GM23338 (cell line): Measurements from ENCODE around the gene CEP192. TPM values are rescaled to one million over a fixed set of nuclear protein-coding genes. Genes with fewer than 3 reads are reported as not detected.

ENCODE experiments used
- ATAC-seq: fragments of 200-7000 bp; cut with Tn5 transposase; 3 replicates; pipeline ENCODE4 v1.9.1; 2020
- DNase-seq: peaks from one replicate; pipeline ENCODE4 v3.0.0-alpha.2; 2015; ENCODE audit warnings: low spot score
- H2AFZ ChIP-seq: fragments of 200-600 bp; sonication (generic); 2 replicates; pipeline ENCODE4 v1.8.0; 2016; ENCODE audit warnings: antibody characterized with exemption, mild to moderate bottlenecking, moderate library complexity
- H3F3A ChIP-seq: fragments of 200-600 bp; sonication (generic); replicated peaks from 2 replicates; pipeline ENCODE4 v1.8.0; 2017; ENCODE audit warnings: antibody characterized with exemption, mixed run types, low read depth
- H3K27ac ChIP-seq: fragments of 200-600 bp; sonication (generic); 2 replicates; pipeline ENCODE4 v1.6.1; 2016; ENCODE audit warnings: low read depth
- H3K27me3 ChIP-seq: fragments of 200-600 bp; sonication (generic); 2 replicates; pipeline ENCODE4 v1.8.0; 2016; ENCODE audit warnings: mild to moderate bottlenecking, mixed run types, moderate library complexity; ENCODE audit not compliant: insufficient read depth
- H3K36me3 ChIP-seq: fragments of 200-600 bp; sonication (generic); 2 replicates; pipeline ENCODE4 v1.8.0; 2016; ENCODE audit warnings: mild to moderate bottlenecking; ENCODE audit not compliant: insufficient read depth
- H3K4me1 ChIP-seq: fragments of 200-600 bp; sonication (generic); 2 replicates; pipeline ENCODE4 v1.8.0; 2016; ENCODE audit warnings: mild to moderate bottlenecking, moderate library complexity; ENCODE audit not compliant: insufficient read depth
- H3K4me2 ChIP-seq: fragments of 200-600 bp; sonication (generic); 2 replicates; pipeline ENCODE4 v1.7.1; 2017; ENCODE audit warnings: mixed run types
- H3K4me3 ChIP-seq: fragments of 200-600 bp; sonication (generic); 2 replicates; pipeline ENCODE4 v1.6.1; 2016; ENCODE audit warnings: mixed run types
- H3K79me2 ChIP-seq: fragments of 200-600 bp; sonication (generic); replicated peaks from 2 replicates; pipeline ENCODE4 v1.8.0; 2017; ENCODE audit warnings: mild to moderate bottlenecking; ENCODE audit not compliant: insufficient read depth
- H3K9me2 ChIP-seq: fragments of 200-600 bp; sonication (generic); 2 replicates; pipeline ENCODE4 v1.8.0; 2017; ENCODE audit not compliant: insufficient read depth
- H4K20me1 ChIP-seq: fragments of 200-600 bp; sonication (generic); replicated peaks from 2 replicates; pipeline ENCODE4 v1.8.0; 2017; ENCODE audit warnings: mild to moderate bottlenecking; ENCODE audit not compliant: insufficient read depth
- H3K27ac Mint-ChIP-seq: 2 replicates; pipeline ENCODE4 v1.8.0; 2020; ENCODE audit warnings: inconsistent platforms, mild to moderate bottlenecking, moderate library complexity, mixed read lengths
- H3K27me3 Mint-ChIP-seq: 3 replicates; pipeline ENCODE4 v1.8.0; 2022; ENCODE audit warnings: low read depth, mild to moderate bottlenecking, moderate library complexity, mixed read lengths, inconsistent platforms; ENCODE audit not compliant: insufficient read depth, poor library complexity
- H3K36me3 Mint-ChIP-seq: 3 replicates; pipeline ENCODE4 v1.8.0; 2021; ENCODE audit warnings: low read depth, mild to moderate bottlenecking, inconsistent platforms, moderate library complexity, mixed read lengths
- H3K4me1 Mint-ChIP-seq: 3 replicates; pipeline ENCODE4 v1.8.0; 2020; ENCODE audit warnings: mild to moderate bottlenecking, inconsistent platforms, mixed read lengths
- H3K4me3 Mint-ChIP-seq: 3 replicates; pipeline ENCODE4 v1.8.0; 2021; ENCODE audit warnings: moderate library complexity, mild to moderate bottlenecking, inconsistent platforms, mixed read lengths
- H3K9me3 Mint-ChIP-seq: 3 replicates; pipeline ENCODE4 v1.8.0; 2020; ENCODE audit warnings: moderate library complexity, mild to moderate bottlenecking, inconsistent platforms, mixed read lengths
- EZH2 ChIP-seq: fragments of 200-600 bp; sonication (generic); IDR thresholded peaks from one replicate; pipeline ENCODE4 v1.8.0; 2017; ENCODE audit warnings: antibody characterized with exemption, mild to moderate bottlenecking, low read depth; ENCODE audit not compliant: unreplicated experiment
- EZH2phosphoT487 ChIP-seq: fragments of 200-600 bp; sonication (generic); IDR thresholded peaks from one replicate; pipeline ENCODE4 v1.8.1; 2018; ENCODE audit warnings: antibody characterized with exemption; ENCODE audit not compliant: unreplicated experiment
- JUNB ChIP-seq: IDR thresholded peaks from one replicate; pipeline ENCODE4 v1.6.1; 2016; ENCODE audit warnings: antibody characterized with exemption; ENCODE audit not compliant: unreplicated experiment
- ZNF114 ChIP-seq: fragments of 250-450 bp; sonication (Bioruptor Pico); IDR thresholded peaks from 2 replicates; pipeline ENCODE4 v1.5.0; 2020; ENCODE audit warnings: mild to moderate bottlenecking, moderate library complexity
- polyA plus RNA-seq: library from polyadenylated mRNA; unstranded; fragments of >200 nt; fragmentation: Nextera tagmentation; extraction: Ambion mirVana; gene quantifications from 2 replicates; pipeline ENCODE4 v1.2.1, GENCODE V29; 2016
- total RNA-seq: library from RNA; depleted of rRNA; stranded (reverse); fragments of >200 nt; shearing (Covaris generic); gene quantifications from 2 replicates; pipeline ENCODE4 v1.2.3, GENCODE V29; 2014
- TF ChIP-seq, protein P1 (sequence below), 2 experiments: fragments of 200-600 bp in 1 of 2; sonication (generic) in 1 of 2; conservative IDR thresholded peaks; 2 replicates each; pipeline versions ENCODE4 v1.5.1 to v1.6.1; 2016 to 2017; ENCODE audit warnings: antibody characterized with exemption in 2 of 2, low read depth in 2 of 2, mild to moderate bottlenecking in 2 of 2, moderate library complexity in 1 of 2
- TF ChIP-seq, protein P2 (sequence below): fragments of 250-450 bp; sonication (Bioruptor Pico); IDR thresholded peaks from 2 replicates; pipeline ENCODE4 v1.5.0; 2020; ENCODE audit warnings: mild to moderate bottlenecking, moderate library complexity
- TF ChIP-seq, protein P3 (sequence below): IDR thresholded peaks from 2 replicates; pipeline ENCODE4 v1.6.1; 2016; ENCODE audit warnings: antibody characterized with exemption

CEP192 gene
- total and polyA plus RNA-seq, 2 experiments from 2014 or later, result 15.2 to 30.6 TPM

DNA sequence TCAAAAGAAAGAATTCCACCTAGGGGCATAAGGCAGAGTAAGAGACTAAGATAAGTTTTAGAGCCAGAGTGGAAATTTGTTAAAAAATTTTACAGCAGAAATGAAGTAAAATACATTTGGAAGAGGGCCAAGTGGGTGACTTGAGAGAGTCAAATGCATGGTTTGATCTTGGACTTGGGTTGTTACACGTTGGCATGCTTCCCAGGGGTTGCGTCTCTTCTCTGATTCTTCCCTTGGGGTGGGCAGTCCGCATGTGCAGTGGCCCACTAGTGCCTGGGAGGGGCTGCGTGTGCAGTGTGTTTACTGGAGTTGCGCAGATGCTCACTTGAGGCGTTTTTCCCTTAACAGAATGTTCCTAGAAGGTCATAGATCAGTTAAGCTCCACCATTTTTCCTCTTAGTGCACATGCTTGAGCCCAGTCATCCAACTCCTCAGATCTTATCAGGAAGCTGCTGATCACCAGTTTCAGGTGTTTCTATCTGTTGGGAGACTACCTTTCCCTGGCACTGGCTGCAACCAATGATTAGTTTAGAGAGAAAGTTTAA lies 30.2 kb upstream of the CEP192 start:
- Mint-ChIP-seq H3K9me3 (no peaks in the 10 kb centered on the region), H3K4me1 (no peaks in the 10 kb centered on the region), H3K27me3 (peaks cover 3% of the 10 kb centered on the region), H3K36me3 (peaks cover 69% of the 10 kb centered on the region), H3K4me3 (no peak overlapping the region), H3K27ac (0 out of 2 replicates have a peak overlapping the region, but pooled peaks have one; percentile 38)
- H3K79me2 ChIP-seq, result peaks cover 62% of the 10 kb centered on the region
- H3K4me1 ChIP-seq, result no peaks in the 10 kb centered on the region
- no peak overlapping the region for H2AFZ ChIP-seq
- H3K4me3 ChIP-seq, result no peak overlapping the region
- no peaks in the 10 kb centered on the region for H3F3A ChIP-seq
- no peak overlapping the region for H3K4me2 ChIP-seq
- H3K36me3 ChIP-seq, result peaks cover 39% of the 10 kb centered on the region
- no peak for ATAC-seq
- DNase-seq, result no peak
- no peaks in the 10 kb centered on the region for H3K27me3 ChIP-seq
- no peaks in the 10 kb centered on the region for H3K9me2 ChIP-seq
- H4K20me1 ChIP-seq, result peaks cover 29% of the 10 kb centered on the region
- TF ChIP-seq ZNF114 (CRISPR knock-in tag) (no peak), EZH2 (no peak)
- TF ChIP-seq, protein P1, sequence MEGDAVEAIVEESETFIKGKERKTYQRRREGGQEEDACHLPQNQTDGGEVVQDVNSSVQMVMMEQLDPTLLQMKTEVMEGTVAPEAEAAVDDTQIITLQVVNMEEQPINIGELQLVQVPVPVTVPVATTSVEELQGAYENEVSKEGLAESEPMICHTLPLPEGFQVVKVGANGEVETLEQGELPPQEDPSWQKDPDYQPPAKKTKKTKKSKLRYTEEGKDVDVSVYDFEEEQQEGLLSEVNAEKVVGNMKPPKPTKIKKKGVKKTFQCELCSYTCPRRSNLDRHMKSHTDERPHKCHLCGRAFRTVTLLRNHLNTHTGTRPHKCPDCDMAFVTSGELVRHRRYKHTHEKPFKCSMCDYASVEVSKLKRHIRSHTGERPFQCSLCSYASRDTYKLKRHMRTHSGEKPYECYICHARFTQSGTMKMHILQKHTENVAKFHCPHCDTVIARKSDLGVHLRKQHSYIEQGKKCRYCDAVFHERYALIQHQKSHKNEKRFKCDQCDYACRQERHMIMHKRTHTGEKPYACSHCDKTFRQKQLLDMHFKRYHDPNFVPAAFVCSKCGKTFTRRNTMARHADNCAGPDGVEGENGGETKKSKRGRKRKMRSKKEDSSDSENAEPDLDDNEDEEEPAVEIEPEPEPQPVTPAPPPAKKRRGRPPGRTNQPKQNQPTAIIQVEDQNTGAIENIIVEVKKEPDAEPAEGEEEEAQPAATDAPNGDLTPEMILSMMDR (conservative IDR thresholded peaks at IDR 0.05; ENCODE audit: low read depth in 2 of 2), result no peak
- no peak overlapping the region for H3K27ac ChIP-seq

DNA sequence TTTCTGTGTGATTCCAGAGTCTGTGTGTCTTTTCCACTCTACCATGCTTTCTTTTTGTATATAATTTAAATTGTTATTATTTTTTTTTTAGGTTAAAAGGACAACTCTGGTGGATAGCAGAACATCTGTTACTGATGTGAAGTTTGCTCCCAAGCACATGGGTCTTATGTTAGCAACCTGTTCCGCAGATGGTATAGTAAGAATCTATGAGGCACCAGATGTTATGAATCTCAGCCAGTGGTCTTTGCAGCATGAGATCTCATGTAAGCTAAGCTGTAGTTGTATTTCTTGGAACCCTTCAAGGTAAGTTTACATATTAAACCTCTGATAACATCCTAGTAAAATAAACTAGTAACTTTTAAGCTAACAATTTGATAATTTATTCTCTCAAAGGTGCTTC lies 28.1 kb upstream of the CEP192 start:
- H3K4me3 Mint-ChIP-seq, result no peak overlapping the region
- Histone ChIP-seq H3K4me2 (no peak overlapping the region), H3K27ac (no peak overlapping the region), H2AFZ (no peak overlapping the region), H3K36me3 (peaks cover 23% of the 10 kb centered on the region), H3F3A (no peaks in the 10 kb centered on the region), H3K4me3 (no peak overlapping the region), H3K9me2 (no peaks in the 10 kb centered on the region), H4K20me1 (peaks cover 28% of the 10 kb centered on the region), H3K79me2 (peaks cover 58% of the 10 kb centered on the region), H3K27me3 (no peaks in the 10 kb centered on the region), H3K4me1 (no peaks in the 10 kb centered on the region)
- DNase-seq (no peak), ATAC-seq (no peak)
- peaks cover 3% of the 10 kb centered on the region for H3K27me3 Mint-ChIP-seq
- peaks cover 71% of the 10 kb centered on the region for H3K36me3 Mint-ChIP-seq
- no peaks in the 10 kb centered on the region for H3K4me1 Mint-ChIP-seq
- H3K9me3 Mint-ChIP-seq, result no peaks in the 10 kb centered on the region
- H3K27ac Mint-ChIP-seq, result no peak overlapping the region
- TF ChIP-seq, protein P2, sequence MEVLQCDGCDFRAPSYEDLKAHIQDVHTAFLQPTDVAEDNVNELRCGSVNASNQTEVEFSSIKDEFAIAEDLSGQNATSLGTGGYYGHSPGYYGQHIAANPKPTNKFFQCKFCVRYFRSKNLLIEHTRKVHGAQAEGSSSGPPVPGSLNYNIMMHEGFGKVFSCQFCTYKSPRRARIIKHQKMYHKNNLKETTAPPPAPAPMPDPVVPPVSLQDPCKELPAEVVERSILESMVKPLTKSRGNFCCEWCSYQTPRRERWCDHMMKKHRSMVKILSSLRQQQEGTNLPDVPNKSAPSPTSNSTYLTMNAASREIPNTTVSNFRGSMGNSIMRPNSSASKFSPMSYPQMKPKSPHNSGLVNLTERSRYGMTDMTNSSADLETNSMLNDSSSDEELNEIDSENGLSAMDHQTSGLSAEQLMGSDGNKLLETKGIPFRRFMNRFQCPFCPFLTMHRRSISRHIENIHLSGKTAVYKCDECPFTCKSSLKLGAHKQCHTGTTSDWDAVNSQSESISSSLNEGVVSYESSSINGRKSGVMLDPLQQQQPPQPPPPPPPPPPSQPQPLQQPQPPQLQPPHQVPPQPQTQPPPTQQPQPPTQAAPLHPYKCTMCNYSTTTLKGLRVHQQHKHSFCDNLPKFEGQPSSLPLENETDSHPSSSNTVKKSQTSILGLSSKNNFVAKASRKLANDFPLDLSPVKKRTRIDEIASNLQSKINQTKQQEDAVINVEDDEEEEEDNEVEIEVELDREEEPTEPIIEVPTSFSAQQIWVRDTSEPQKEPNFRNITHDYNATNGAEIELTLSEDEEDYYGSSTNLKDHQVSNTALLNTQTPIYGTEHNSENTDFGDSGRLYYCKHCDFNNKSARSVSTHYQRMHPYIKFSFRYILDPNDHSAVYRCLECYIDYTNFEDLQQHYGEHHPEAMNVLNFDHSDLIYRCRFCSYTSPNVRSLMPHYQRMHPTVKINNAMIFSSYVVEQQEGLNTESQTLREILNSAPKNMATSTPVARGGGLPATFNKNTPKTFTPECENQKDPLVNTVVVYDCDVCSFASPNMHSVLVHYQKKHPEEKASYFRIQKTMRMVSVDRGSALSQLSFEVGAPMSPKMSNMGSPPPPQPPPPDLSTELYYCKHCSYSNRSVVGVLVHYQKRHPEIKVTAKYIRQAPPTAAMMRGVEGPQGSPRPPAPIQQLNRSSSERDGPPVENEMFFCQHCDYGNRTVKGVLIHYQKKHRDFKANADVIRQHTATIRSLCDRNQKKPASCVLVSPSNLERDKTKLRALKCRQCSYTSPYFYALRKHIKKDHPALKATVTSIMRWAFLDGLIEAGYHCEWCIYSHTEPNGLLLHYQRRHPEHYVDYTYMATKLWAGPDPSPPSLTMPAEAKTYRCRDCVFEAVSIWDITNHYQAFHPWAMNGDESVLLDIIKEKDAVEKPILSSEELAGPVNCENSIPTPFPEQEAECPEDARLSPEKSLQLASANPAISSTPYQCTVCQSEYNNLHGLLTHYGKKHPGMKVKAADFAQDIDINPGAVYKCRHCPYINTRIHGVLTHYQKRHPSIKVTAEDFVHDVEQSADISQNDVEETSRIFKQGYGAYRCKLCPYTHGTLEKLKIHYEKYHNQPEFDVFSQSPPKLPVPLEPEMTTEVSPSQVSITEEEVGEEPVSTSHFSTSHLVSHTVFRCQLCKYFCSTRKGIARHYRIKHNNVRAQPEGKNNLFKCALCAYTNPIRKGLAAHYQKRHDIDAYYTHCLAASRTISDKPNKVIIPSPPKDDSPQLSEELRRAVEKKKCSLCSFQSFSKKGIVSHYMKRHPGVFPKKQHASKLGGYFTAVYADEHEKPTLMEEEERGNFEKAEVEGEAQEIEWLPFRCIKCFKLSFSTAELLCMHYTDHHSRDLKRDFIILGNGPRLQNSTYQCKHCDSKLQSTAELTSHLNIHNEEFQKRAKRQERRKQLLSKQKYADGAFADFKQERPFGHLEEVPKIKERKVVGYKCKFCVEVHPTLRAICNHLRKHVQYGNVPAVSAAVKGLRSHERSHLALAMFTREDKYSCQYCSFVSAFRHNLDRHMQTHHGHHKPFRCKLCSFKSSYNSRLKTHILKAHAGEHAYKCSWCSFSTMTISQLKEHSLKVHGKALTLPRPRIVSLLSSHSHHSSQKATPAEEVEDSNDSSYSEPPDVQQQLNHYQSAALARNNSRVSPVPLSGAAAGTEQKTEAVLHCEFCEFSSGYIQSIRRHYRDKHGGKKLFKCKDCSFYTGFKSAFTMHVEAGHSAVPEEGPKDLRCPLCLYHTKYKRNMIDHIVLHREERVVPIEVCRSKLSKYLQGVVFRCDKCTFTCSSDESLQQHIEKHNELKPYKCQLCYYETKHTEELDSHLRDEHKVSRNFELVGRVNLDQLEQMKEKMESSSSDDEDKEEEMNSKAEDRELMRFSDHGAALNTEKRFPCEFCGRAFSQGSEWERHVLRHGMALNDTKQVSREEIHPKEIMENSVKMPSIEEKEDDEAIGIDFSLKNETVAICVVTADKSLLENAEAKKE (CRISPR knock-in tag), result no peak
- TF ChIP-seq EZH2phosphoT487, result no peak
- no peak for TF ChIP-seq EZH2
- TF ChIP-seq JUNB, result no peak
- TF ChIP-seq, protein P3, sequence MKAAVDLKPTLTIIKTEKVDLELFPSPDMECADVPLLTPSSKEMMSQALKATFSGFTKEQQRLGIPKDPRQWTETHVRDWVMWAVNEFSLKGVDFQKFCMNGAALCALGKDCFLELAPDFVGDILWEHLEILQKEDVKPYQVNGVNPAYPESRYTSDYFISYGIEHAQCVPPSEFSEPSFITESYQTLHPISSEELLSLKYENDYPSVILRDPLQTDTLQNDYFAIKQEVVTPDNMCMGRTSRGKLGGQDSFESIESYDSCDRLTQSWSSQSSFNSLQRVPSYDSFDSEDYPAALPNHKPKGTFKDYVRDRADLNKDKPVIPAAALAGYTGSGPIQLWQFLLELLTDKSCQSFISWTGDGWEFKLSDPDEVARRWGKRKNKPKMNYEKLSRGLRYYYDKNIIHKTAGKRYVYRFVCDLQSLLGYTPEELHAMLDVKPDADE, result no peak
- TF ChIP-seq, protein P1 (conservative IDR thresholded peaks at IDR 0.05; ENCODE audit: low read depth in 2 of 2), result no peak
